ENCODE data around the gene SSNA1.

The SSNA1 gene

DNA sequence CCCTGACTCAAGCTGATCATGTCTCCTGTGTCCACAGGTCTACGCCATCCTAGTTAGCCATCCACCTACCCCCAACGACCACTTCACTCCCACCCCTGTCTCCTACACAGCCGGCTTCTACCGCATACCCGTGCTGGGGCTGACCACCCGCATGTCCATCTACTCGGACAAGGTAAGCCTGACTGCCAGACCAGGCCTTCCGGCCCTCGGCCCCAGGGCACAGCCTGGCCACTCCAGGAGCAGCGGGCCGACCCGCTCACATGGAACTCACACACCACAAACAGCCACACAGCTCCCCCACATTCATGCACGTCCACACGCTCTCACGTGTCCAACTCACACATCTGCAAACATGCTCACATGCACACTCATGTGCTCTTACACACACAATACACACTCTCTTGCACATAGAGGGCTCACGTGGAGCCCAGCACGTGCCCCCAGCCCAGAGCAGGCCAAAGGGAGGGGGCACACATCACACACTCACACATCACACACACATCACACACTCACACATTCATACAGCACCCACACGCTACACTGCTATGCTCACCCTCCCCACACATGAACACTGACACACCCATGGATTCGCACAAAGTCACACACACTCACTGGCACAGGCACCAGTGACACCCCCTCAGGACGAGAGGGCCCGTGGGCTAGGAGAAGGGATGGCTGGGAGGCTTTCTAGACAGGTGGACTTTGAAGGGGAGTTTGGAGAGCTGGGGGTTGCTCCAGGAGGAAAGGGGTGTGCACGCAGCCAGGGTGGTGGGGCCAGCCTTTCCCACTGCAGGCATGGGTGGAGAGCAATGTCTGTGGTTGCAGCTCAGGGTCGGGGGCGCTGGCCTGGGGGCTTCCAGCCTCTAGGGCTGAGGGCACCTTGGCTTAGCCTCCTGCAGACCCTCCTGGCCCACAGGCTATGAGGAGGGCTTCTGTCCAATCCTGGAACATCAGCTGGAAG, 46.2 kb upstream of the SSNA1 start:
- TF ChIP-seq, protein P1, sequence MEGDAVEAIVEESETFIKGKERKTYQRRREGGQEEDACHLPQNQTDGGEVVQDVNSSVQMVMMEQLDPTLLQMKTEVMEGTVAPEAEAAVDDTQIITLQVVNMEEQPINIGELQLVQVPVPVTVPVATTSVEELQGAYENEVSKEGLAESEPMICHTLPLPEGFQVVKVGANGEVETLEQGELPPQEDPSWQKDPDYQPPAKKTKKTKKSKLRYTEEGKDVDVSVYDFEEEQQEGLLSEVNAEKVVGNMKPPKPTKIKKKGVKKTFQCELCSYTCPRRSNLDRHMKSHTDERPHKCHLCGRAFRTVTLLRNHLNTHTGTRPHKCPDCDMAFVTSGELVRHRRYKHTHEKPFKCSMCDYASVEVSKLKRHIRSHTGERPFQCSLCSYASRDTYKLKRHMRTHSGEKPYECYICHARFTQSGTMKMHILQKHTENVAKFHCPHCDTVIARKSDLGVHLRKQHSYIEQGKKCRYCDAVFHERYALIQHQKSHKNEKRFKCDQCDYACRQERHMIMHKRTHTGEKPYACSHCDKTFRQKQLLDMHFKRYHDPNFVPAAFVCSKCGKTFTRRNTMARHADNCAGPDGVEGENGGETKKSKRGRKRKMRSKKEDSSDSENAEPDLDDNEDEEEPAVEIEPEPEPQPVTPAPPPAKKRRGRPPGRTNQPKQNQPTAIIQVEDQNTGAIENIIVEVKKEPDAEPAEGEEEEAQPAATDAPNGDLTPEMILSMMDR (conservative IDR thresholded peaks at IDR 0.05; ENCODE audit: low read depth): no peak

DNA sequence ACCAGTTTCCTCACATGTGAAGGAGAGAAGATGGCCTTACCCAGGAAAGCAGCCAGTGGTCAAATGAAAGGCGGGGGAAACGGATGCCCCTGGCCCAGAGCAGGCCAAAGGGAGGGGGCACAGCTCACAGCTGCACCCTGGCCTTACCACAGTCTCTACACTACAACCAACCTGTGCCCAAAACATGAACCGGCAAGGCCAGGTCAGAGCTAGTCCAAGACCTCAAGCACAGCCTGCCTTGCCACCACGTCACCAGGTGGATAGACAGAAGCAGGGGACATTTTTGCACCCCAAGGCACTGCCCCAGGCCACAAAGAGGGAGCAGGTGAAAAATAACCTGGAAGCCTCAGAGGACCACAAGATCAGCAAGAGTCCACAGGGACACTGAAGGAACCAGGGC, 45.0 kb upstream of the SSNA1 start:
- POLR2A ChIA-PET (ENCODE audit: low non-redundant PET): no interaction called here
- DNase-seq (ENCODE audit: low spot score): no peak

More for the DNA sequence above, 46.2 kb upstream of the SSNA1 start:
- ChIA-PET CTCF (no interaction called here), POLR2A (ENCODE audit: low non-redundant PET) (no interaction called here)
- H3K27ac ChIP-seq: no peak overlapping the region
- DNase-seq (ENCODE audit: low spot score): no peak

DNA sequence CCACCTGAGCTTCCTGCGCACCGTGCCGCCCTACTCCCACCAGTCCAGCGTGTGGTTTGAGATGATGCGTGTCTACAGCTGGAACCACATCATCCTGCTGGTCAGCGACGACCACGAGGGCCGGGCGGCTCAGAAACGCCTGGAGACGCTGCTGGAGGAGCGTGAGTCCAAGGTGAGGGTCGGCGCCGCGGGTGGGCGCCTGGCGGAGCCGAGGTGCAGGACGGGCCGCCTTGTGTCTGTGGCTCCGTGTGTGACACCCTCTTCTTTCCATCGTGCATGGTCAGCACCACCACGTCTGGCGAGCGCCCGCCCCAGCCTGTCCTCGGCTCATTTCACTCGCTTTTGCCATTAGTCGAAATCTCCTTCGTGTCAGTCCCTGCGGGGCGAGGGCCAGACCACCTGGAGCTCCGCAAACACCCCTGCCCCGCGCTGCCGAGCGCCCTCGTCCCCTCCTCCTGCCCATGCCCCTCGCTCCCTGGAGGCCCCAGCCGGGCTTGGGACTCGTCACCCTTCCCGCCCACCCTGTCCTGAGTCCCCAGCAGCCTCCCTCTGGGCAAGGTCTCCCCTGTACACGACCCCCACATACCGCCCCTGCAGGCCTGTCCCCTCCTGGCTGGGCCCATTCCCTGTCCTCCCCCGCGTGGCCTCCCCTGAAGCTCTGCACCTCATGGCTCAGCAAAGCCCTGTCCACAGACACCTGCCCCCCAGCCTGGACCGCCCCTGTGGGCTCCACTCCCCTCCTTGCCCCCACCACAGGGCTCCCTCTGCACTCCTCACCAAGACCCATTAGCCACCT, 42.5 kb upstream of the SSNA1 start:
- no peak for DNase-seq (ENCODE audit: low spot score)
- H3K27ac ChIP-seq: no peak overlapping the region
- ChIA-PET CTCF (interaction anchor here (1.2 kb wide), 1 partner anchor 31 kb away, joined by 3 read pairs; no protein-coding TSS in a partner anchor), POLR2A (ENCODE audit: low non-redundant PET) (no interaction called here)
- TF ChIP-seq, protein P1 (conservative IDR thresholded peaks at IDR 0.05; ENCODE audit: low read depth): no peak

More for the DNA sequence above, 45.0 kb upstream of the SSNA1 start:
- TF ChIP-seq, protein P1 (conservative IDR thresholded peaks at IDR 0.05; ENCODE audit: low read depth): no peak
- H3K27ac ChIP-seq: no peak overlapping the region
- CTCF ChIA-PET: interaction anchor here (1.3 kb wide), 1 partner anchor 93 kb away, joined by 3 read pairs; no protein-coding TSS in a partner anchor

DNA sequence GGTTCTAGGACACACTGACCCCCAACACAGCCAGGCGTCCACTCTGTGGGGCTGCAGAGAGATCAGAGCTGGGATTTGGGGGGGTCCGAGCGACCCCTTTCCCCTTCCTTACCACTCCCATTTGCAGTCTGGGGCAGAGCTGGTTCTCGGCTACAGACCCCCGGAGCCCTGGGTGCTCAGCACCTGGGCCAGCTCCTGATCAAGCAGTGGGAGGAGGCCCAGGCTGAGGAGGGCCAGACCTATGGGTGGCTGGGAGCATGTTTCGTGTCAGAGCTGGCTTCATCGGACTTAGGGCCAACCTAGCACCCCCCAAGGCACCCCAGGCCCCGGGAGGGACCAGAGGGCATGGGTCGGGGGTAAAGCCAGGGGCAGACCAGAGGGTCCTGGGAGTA, 42.0 kb upstream of the SSNA1 start:
- ChIA-PET POLR2A (ENCODE audit: low non-redundant PET) (no interaction called here), CTCF (interaction anchor here (1.2 kb wide), 1 partner anchor 30 kb away, joined by 3 read pairs; no protein-coding TSS in a partner anchor)
- no peak for DNase-seq (ENCODE audit: low spot score)
- no peak overlapping the region for H3K27ac ChIP-seq
- TF ChIP-seq, protein P1 (conservative IDR thresholded peaks at IDR 0.05; ENCODE audit: low read depth): no peak

DNA sequence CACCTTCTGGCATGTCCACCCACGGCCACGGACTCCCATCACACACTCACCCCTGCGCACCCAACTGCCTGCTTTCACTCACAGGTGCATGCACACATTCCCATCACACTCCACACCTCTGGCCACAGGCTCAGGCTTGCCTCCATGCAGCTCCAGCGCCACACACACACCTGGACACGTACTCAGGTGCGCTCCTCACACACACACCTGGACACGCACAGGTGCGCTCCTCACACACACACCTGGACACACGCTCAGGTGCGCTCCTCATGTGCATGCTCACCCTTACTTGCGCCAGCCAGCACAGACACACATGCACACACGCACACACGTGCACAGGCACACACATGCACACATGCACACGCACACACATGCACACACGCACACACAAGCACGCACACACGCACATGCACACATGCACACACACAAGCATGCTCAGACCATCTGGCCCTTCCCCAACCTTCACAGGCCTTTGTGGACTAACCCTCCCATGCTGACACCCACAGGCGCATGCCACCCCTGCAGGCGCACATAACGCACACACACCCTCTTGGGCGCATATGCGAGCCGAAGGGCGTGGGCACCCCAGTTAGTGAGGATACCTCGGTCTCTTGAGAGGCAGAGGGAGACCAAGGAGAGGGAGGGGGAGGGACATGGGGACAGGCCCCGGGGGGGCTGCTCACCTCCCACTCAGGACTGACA, 41.2 kb upstream of the SSNA1 start:
- POLR2A ChIA-PET (ENCODE audit: low non-redundant PET): no interaction called here
- no peak for DNase-seq (ENCODE audit: low spot score)
- CTCF ChIA-PET: no interaction called here
- TF ChIP-seq, protein P1 (conservative IDR thresholded peaks at IDR 0.05; ENCODE audit: low read depth): no peak
- no peak overlapping the region for H3K27ac ChIP-seq

DNA sequence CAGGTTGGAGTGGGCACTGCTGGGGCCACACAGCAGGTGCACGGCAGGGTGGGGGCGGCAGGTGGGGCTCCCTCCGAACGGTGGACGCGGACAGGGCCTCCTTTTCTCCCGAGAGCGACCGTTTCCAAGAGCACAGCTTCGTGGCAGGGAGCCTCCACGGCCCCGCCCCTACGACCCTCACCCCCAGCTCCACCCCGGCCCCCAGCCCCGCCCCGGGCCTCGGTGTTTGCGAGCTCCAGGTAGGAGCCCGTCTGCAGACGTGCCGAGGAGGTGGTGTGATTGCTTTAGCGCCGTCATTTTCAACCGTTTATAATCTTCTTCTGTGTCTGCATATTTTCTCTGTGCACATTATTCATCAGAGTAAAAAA, 40.7 kb upstream of the SSNA1 start:
- ChIA-PET POLR2A (ENCODE audit: low non-redundant PET) (no interaction called here), CTCF (no interaction called here)
- TF ChIP-seq, protein P1 (conservative IDR thresholded peaks at IDR 0.05; ENCODE audit: low read depth): no peak
- H3K27ac ChIP-seq: no peak overlapping the region
- DNase-seq (ENCODE audit: low spot score): no peak
